ENCODE results near the gene ABCC1. TPM values are rescaled to one million over a fixed set of nuclear protein-coding genes. Genes with fewer than 3 reads are reported as not detected.

Gene ABCC1
- total and polyA plus RNA-seq, 2 donors (not counting 1 experiment from before 2014, with no cell fraction given) = 54.1 to 178 TPM

GRCh38 chr16:16083421-16084156, 134.2 kb downstream of the ABCC1 start:
- Histone ChIP-seq H3K4me1 (ENCODE audit: control insufficient read depth, extremely low read depth, insufficient read depth, low read length) (peaks cover 3% of the 10 kb centered on the region), H3K79me2 (ENCODE audit: control insufficient read depth, insufficient read depth, low read length) (no peaks in the 10 kb centered on the region), H3K36me3 (ENCODE audit: control insufficient read depth, insufficient read depth, low read length) (peaks cover 36% of the 10 kb centered on the region), H3K9ac (ENCODE audit: insufficient read depth, low read length) (no peak overlapping the region), H3K27ac (ENCODE audit: insufficient read depth, low read length) (no peak overlapping the region), H4K20me1 (ENCODE audit: control insufficient read depth, extremely low read depth, insufficient read depth, low read length) (no peaks in the 10 kb centered on the region), H3K4me2 (ENCODE audit: extremely low read depth, insufficient read depth, low read length) (no peak overlapping the region), H3K27me3 (ENCODE audit: control insufficient read depth, insufficient read depth, low read length) (no peaks in the 10 kb centered on the region), H3K9me3 (ENCODE audit: control insufficient read depth, insufficient read depth, low read depth, low read length) (peaks cover 2% of the 10 kb centered on the region), H2AFZ (ENCODE audit: low read length) (no peak overlapping the region), H3K4me3 (replicated peaks in 1 of 4; ENCODE audit: control extremely low read depth in 1 of 4, insufficient read depth in 1 of 4, low read depth in 3 of 4, low read length in 4 of 4) (no peak overlapping the region)
- TF ChIP-seq EZH2 (IDR thresholded peaks at IDR 0.05; ENCODE audit: low read length, missing control alignments) = no peak
- TF ChIP-seq CTCF (conservative IDR thresholded peaks at IDR 0.05 in 1 of 2, IDR thresholded peaks at IDR 0.05 in 1 of 2; ENCODE audit: low read depth in 1 of 2, low read length in 2 of 2) = no peak
- peak; percentile 40 to 55 for DNase-seq (ENCODE audit: low read depth in 2 of 2)

- DNase-seq (ENCODE audit: low read depth in 2 of 2) = no peak
- H3K27me3 ChIP-seq (ENCODE audit: control insufficient read depth, insufficient read depth, low read length) = no peaks in the 10 kb centered on the region
- peaks cover 2% of the 10 kb centered on the region for H3K9me3 ChIP-seq (ENCODE audit: control insufficient read depth, insufficient read depth, low read depth, low read length)
- H2AFZ ChIP-seq (ENCODE audit: low read length) = no peak overlapping the region
- TF ChIP-seq EZH2 (IDR thresholded peaks at IDR 0.05; ENCODE audit: low read length, missing control alignments) = no peak
- TF ChIP-seq CTCF (conservative IDR thresholded peaks at IDR 0.05 in 1 of 2, IDR thresholded peaks at IDR 0.05 in 1 of 2; ENCODE audit: low read depth in 1 of 2, low read length in 2 of 2) = no peak
- no peak overlapping the region for H3K4me3 ChIP-seq (replicated peaks in 1 of 4; ENCODE audit: control extremely low read depth in 1 of 4, insufficient read depth in 1 of 4, low read depth in 3 of 4, low read length in 4 of 4)
- no peak overlapping the region for H3K9ac ChIP-seq (ENCODE audit: insufficient read depth, low read length)
- H3K4me2 ChIP-seq (ENCODE audit: extremely low read depth, insufficient read depth, low read length) = no peak overlapping the region
- peaks cover 34% of the 10 kb centered on the region for H3K36me3 ChIP-seq (ENCODE audit: control insufficient read depth, insufficient read depth, low read length)
- peaks cover 3% of the 10 kb centered on the region for H3K4me1 ChIP-seq (ENCODE audit: control insufficient read depth, extremely low read depth, insufficient read depth, low read length)
- no peak overlapping the region for H3K27ac ChIP-seq (ENCODE audit: insufficient read depth, low read length)
- no peaks in the 10 kb centered on the region for H3K79me2 ChIP-seq (ENCODE audit: control insufficient read depth, insufficient read depth, low read length)
- H4K20me1 ChIP-seq (ENCODE audit: control insufficient read depth, extremely low read depth, insufficient read depth, low read length) = no peaks in the 10 kb centered on the region
Observed at GRCh38 chr16:16084874-16085273, 135.5 kb downstream of the ABCC1 start.

- Histone ChIP-seq H3K4me1 (ENCODE audit: control insufficient read depth, extremely low read depth, insufficient read depth, low read length) (no peaks in the 10 kb centered on the region), H3K27me3 (ENCODE audit: control insufficient read depth, insufficient read depth, low read length) (no peaks in the 10 kb centered on the region), H2AFZ (ENCODE audit: low read length) (no peak overlapping the region), H3K27ac (ENCODE audit: insufficient read depth, low read length) (no peak overlapping the region), H4K20me1 (ENCODE audit: control insufficient read depth, extremely low read depth, insufficient read depth, low read length) (no peaks in the 10 kb centered on the region), H3K4me2 (ENCODE audit: extremely low read depth, insufficient read depth, low read length) (no peak overlapping the region), H3K4me3 (replicated peaks in 1 of 4; ENCODE audit: control extremely low read depth in 1 of 4, insufficient read depth in 1 of 4, low read depth in 3 of 4, low read length in 4 of 4) (no peak overlapping the region), H3K36me3 (ENCODE audit: control insufficient read depth, insufficient read depth, low read length) (peaks cover 45% of the 10 kb centered on the region), H3K9me3 (ENCODE audit: control insufficient read depth, insufficient read depth, low read depth, low read length) (peaks cover 2% of the 10 kb centered on the region), H3K79me2 (ENCODE audit: control insufficient read depth, insufficient read depth, low read length) (no peaks in the 10 kb centered on the region), H3K9ac (ENCODE audit: insufficient read depth, low read length) (no peak overlapping the region)
- TF ChIP-seq CTCF (conservative IDR thresholded peaks at IDR 0.05 in 1 of 2, IDR thresholded peaks at IDR 0.05 in 1 of 2; ENCODE audit: low read depth in 1 of 2, low read length in 2 of 2) (no peak), EZH2 (IDR thresholded peaks at IDR 0.05; ENCODE audit: low read length, missing control alignments) (no peak)
- no peak for DNase-seq (ENCODE audit: low read depth in 2 of 2)
Observed at GRCh38 chr16:16086653-16087446, 137.4 kb downstream of the ABCC1 start.
